HG03025 (cell line): ENCODE results near the gene MTAP.

ENCODE experiments used
- ATAC-seq: cut with Tn5 transposase; IDR thresholded peaks from one replicate; pipeline ENCODE4 v1.9.1; 2021; ENCODE audit warnings: mild to moderate bottlenecking, moderate library complexity; ENCODE audit not compliant: unreplicated experiment, low FRiP score

The MTAP gene

DNA sequence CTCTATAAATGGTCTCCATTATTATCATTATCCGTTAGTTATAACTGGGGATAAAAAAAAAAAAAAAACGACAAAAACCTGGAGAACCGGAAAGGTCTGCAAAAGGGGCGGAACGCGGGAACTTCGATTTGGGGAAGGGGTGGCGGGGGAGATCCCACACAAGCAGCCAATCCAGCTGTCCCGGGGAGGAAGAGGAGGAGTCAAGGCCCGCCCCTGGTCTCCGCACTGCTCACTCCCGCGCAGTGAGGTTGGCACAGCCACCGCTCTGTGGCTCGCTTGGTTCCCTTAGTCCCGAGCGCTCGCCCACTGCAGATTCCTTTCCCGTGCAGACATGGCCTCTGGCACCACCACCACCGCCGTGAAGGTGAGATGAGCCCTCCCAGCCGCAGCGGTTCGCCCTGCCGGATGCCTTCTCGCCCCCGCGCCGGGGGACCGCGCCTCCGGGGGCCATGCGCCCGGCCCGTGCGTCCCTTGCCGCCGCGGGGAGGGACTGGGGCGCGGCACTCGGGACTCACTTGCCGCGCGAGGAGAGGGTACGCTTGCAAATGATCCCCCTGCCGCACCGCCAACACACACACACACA, at the start of gene MTAP:
TSS of gene MTAP (plus strand) at position 219 of the 583 bp plus-strand sequence. CDS start at position 332, 113 bp downstream.
- peak; percentile 90 for ATAC-seq

DNA sequence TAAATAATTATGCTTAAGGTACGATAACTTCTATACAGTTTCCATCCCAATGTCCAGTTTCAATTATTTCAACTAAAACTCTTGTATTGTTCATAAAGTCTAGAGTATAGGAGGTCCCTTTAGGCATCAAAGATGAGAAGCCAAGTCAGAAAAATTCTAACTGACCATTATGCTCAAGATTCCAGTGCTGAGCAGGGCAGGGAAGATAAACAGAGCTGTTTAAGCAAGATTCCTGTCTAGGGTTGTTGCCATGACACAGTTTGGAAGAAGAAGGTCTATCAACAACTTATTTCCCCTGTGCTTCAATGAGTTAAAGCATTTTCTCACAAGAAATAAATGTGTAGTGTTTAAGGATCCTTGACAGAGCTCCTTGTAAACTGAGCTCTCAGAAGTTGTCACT, 48.9 kb upstream of the MTAP start:
- ATAC-seq, result no peak

DNA sequence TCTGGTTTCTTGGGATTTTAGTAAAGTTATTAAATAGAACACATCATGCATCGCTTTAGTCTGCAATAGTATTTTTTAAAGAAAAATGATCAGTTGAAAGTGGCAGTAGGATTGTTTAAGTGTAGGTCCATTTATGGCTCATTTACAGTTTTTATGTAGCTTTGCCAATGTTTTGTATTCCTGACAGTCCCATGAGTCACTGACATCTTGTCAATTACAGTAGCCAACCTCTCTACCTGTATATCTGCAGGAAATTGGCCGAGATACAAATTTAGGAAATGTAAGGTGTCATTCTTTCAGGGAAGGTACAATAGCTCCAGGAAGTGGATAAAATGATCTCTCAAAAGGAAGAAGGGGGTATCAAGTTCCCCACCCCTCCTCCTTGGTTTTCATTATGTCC, 47.7 kb upstream of the MTAP start:
- ATAC-seq, result no peak

DNA sequence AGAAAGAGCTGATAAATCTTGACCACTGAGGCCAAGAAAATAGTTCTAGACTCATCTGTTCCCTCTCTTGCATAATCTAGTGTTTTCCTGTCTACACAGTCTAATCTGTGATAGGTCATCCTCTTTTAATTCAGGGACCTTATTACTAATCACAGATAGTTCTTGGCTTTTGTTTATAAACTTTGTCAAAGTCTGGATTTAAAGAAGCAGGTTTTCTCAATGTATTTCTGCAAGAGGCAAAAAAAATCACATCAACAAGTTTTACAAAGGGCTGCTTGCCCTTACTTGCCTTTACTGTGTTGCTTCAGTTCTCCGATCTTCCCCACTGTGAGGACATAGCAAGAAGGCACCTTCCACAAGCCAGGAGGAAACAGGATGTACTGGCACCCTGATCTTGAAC, 43.9 kb upstream of the MTAP start:
- ATAC-seq, result no peak

DNA sequence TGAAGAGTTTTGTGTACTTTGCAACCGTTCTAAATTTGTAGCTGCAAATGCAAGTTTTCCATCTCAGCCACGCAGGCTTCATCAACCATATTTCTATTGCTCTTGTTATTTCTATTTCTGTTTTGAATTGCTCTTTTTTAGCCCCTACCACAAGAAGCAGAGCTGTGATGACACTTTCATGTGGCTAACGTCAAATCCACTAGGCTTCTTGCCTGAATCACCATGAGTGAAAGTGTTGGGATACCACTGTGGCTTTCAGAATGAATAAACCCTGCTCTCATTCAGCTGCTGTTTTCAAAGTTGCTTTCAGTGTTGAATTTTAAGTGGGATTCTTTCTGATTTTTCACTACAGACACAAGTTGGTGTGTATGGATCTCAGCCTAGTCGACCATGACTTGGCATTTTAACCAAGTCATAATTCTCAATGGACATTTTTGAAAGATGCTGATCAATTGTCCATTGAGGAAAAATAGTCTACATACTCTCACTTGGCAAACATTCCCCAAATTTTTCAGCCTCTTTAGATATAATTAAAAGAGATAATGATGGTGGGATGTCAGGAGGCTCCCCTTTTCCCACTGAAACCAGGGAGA, 41.0 kb upstream of the MTAP start:
- no peak for ATAC-seq

DNA sequence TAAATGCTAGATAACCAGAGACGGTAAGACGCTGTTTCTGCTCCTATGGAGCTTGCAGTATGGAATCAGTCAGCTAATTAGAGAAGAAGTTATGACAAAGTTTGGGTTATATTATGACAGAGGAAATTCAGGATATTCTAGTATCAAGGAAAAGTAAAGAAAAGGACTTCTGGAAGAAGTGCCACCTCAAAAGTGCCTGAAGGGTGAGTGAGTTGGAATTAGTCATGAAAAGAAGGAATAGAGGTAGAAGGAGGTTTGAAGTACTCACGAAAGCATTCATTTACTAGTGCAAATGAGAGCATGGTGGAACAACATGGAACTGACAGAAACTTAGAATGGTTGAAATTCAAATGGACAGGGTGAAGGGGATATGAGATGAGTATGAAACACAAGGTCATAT, 40.4 kb upstream of the MTAP start:
- ATAC-seq, result no peak

DNA sequence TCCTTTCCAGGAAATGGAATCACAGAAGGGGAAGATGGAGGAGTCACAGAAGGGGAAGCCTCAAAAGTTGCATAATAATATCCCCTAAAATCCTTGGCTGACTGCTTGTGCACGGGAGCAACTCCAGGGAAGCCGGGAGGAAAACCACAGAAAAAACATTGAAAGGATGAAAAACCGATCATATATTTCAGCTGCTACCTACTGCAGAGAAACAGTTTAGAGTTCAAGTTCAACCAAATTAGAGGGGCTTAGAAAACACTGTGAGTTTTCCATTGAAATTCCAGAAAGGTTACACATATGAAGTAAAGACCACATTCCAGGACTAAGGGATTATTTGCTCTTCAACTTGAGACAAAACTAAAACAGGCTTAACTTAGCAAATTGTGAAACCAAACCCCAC, 37.6 kb upstream of the MTAP start:
- no peak for ATAC-seq

DNA sequence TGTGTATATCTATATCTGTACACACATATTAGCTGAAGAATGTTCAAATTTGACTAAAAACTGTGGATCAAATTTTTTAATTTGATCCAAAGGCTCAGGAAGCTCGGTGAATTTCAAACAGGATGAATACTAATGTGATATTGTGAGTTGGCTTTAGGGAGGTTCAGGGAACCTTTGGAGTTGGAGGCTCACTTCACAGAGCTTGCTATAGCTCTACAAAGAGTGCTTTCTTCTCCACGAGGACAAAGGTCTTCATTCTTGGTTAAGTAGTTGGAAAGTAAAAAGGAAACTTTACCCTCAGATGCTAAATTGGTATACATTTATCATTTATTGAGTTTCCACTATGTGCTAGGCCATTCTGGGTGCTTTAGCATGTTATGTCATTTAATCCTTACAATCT, 36.3 kb upstream of the MTAP start:
- ATAC-seq, result no peak

DNA sequence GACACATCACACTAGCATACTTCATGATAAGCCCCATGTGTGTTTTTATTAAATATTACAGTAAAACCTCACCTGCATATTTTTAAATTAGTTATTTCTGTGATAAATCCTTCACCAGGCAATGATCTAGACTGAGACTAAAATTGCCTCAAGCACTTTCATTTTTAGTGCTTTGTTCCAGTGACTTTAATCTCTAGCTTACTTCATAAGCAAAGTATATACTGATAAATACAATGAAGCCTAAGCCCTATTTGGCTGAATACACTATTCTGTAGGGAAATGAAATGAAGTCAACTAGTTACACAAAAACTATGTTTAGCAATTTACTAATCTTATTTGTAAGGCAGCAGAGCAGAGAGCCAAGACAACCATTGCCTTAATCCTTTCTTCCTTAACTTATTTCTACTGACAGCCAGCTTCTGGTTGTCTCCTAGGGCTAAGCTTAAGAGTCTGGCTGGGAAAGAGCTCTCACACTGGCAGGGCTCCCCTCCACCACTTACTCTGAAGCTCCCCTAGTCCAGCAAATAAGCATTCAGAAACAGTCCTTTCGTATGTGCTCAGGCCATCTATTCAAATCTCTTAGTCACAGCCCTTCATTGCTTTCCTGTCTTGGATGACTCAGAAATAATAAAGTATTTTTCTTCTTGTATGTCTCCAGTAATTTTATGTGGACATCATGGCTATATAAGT, 31.4 kb upstream of the MTAP start:
- no peak for ATAC-seq

DNA sequence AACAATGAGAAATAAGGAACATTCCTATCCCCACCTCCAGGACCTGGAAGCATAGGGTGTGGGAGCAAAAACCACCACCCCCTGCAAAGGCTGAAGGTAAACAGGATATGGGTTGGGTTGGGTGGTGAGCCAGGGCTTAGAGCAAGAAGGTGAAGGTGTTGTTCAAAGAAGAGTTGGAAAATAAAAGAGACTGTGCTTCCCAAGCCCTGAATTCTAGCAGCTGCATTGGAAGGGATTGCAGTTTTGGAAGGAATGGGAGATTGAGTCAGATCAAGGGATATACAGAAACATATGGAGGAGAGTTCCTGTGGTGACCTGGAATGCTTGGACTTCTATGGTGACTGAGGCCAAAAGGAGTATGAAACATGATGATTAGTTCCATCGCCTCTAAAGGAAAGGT, 24.7 kb upstream of the MTAP start:
- ATAC-seq, result no peak

DNA sequence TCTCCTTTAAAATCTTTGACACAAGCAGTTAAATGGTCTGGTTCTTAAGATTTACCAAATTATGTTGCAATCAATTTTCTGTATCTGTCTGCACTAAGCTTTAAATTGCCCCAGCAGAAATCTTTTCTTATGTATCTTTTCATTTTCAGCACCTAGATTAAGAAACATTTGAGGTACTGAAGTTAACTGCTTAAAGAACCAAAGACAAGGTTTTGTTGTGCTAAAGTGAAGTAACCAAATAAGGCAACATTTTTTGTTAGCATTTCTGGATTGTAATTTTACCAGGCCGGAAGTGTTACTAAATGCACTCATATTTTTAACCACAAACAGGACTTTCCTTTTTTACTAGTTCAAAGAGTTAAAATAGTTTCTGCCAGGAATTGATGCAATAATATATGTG, 24.1 kb upstream of the MTAP start:
- no peak for ATAC-seq

DNA sequence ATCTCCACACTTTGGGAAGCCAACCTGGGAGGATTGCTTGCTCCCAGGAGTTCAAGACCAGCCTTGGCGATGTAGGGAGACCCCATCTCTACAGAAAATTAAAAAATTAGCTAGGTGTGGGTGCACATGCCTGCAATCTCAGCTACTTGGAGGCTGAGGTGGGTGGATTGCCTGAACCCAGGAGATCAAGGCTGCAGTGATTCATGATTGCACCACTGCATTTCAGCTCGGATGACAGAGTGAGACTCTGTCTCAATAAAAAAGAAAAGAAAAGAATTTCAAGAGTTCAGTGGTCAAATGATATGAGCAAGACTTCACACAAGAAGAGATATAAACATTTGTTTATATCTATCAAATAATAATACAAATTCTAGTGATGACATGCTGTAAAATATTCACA, 23.0 kb upstream of the MTAP start:
- ATAC-seq, result no peak

DNA sequence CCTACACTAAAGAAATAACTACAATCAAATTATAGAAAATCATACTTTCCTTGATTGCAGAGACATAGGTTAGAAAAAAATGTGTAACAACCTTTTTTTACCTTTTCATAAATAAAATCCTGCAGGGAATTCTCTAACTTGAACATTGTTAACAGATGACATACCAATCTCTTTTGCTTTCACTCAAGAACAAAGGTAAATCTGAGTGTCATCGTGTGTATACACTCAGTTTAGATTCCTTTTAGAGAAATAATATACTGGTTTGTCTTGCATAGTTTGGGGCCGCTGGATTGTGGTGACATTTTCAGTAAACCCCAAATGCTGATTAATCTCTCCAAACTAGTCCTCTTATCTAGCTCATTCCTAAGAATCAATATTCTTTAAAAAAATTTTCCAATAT, 20.8 kb upstream of the MTAP start:
- ATAC-seq, result no peak

DNA sequence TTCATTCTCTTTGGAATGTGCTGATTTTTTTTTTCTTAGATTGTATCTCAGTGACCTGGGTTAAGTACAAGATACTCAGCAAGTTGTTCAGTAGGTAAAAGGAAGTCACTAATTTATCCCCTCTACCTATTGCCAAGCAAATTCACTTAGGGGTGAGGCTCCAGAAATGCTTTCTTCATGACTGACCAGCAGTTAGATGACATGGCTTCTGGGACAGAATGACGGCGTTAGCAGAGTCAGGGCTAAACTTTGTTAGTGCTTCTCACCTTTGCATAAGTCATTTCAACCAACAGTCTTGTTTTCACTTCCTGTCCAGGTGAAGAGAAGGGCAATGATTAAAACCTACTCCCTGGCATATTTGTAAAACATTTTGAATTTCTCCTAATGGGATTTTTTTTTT, 20.2 kb upstream of the MTAP start:
- no peak for ATAC-seq

DNA sequence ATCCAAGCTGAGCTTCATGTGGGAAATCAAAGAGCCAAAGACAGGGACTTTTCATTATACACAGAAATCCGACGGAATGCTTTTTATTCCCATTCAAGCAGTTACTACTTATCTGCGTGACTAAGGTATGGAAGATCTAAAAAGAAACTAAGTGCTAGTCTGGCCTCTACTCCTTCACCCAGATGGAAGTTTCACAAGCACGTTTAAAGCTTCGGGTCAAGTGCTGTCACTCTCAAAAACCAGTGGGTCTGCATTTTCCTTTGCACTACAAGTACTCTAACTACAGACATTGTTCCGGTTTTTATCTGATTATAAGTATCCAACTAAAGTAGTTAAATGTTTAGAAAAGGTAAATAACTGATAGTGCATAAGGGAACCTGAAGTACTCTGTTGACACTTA, 13.7 kb upstream of the MTAP start:
- ATAC-seq, result no peak

DNA sequence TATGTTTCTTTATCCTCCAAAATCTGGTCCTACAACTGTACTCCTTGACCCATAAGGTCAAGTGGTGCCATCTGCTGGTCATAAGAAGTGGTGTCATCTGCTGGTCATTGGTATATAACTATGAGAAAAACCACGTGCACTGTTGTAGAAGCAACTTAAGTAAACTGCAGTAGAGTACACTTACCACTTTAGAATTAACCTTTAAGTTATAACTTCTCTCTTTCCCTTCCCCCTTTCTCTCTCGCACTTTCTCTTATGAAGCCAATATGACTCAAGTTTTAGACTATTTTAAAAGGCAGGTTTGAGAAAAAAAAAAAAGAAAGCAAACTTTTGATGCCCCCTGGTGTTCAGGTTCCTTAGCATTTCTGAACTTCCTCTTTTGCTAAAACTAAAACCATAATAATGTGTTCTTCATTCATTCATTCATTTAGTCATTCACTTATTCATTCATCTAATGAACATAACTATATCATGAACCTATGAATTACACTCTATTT, 12.8 kb upstream of the MTAP start:
- peak; percentile 99 for ATAC-seq

DNA sequence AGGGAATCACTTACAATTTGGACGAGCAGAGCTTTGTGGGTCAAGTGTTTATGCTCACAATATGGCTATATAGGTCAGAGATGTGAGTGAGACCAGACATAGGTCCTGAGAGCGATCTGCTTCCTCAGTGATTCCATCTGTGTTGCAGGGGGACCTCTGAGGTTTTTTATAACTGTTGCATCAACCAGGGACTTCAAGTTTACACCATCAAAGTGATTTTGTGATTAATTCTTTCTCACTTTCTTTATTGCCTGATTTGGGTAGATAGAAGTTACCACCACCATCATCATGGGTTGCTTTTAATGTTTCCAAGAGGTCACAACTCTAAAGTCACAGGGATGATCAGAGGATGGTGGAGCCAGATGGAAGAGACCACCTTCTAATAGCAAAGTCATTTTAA, 7.0 kb upstream of the MTAP start:
- ATAC-seq, result no peak

DNA sequence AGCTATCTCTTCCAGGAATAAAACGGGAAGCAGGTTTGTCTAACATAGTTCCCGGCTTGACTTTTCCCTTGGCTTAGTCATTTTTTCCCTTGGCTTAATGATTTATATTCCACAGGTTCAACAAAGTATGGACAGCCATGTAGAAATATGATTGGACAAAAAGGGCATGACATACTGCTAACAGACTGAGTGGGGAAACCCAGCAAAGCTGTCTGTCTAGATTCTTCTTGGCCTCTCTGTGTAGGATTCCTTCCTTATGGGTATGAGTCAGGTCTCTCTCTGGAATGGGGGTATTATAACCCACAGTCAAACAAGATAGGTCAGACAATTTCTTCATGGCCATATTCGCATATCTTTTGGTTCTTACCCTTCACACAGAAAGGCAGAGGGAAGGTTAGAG, 5.7 kb upstream of the MTAP start:
- no peak for ATAC-seq

DNA sequence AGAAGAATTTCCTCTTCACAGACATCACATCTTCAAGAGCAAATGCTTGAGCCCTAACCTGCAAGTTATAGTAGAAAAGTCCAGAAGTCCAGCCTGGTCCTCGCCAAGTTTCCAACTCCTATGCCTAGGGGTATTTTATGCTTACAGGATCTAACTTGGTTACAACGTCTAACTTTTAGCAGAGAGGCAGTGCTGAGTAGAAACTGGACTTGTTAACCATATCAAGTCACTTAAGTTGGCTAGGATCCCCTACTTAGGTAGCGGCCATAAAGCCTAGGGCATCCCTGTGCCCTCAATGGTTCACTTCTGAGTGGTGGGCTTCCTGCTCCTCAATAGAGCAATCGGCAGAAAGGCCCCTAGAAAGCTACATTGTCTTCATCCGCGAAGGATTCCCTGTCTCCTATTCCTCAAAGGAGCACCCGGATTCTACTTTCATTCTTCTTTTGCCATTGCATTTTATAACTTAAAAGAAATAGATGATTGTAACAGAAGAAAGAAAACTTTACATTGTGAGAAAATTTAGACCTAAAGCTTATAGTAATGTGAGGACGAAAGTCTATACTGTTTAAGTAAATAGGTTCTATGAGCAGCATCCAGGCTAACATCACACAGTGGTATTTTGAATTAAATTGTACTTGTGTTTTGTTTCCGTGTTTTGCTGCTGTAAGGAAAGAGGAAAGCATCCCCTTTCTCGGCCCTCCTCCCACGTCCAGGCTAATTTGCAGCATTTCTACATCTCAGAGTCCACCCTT, 1.3 kb upstream of the MTAP start:
- ATAC-seq, result no peak

DNA sequence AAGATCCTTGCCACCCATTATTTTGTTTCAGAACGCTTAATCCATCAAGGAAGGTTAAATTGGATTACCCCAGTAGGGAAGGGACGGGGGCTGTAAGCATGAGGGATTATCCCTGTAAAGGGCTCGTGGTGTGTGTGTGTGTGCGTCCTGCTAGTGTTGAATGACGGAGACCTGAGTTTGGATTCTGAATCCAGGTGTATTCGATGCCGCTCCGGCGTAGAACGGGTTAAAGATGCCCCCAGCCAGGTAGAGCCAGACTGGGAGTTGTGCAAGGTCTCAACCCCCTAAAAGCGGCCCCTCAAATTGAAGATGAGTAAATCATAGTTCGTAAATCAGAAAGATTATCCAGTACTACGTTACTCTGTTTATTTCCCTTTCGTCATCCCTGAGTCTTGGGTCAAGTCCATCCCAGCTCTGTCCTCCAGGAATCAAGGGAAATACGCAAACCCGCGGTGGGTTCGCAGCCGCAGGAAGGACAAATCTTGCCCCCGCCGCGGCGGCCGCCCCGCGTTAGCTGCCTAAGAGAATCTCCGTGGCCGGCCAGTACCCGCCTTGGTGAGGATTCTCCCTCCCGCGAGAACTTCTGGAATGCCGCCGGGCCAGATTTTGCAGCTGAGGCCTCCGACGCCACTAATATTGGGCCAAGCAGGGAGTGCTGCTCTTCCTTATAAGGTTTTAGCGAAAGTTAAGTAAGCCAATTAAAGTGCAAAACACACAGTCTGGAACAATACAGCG, 586 bp upstream of the MTAP start:
- peak; percentile 17 for ATAC-seq

DNA sequence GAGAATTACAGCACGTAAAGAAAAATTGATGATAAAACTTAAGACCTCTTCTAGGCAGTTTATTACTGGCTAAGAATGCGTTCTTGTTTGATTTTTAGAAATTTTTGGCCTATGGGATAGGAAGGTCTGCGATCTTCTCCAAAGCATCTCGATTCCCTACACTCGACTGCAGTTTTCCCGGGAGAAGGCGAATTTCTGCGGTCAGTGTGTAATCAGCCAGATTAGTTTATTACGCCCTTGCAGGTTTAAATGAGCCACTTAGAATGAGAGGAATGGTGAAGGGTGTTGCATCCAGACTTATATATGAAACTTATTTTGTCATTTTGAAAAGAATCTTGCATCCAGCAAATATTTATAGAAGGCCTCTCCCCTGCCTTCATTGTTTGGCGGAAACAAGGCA, 1.2 kb downstream of the MTAP start:
- no peak for ATAC-seq
